Fibroblast of the aortic adventitia (primary cell): Measurements from ENCODE around the gene MYLIP. TPM values are rescaled to one million over a fixed set of nuclear protein-coding genes. Genes with fewer than 3 reads are reported as not detected.

Source experiments
- DNase-seq: peaks from one replicate; pipeline ENCODE4 v3.0.0-alpha.2; 2010; ENCODE audit warnings: low read depth
- H3K4me3 ChIP-seq: 2 replicates; pipeline ENCODE4 v1.5.1; 2011; ENCODE audit warnings: low read depth, mild to moderate bottlenecking, control low read depth, low read length, moderate library complexity
- total RNA-seq: library from RNA; depleted of rRNA; stranded (reverse); fragments of >200 nt; gene quantifications from 2 replicates; pipeline ENCODE4 v1.2.3, GENCODE V29; 2012; ENCODE audit warnings: low replicate concordance
- TF ChIP-seq, protein P1 (sequence below): IDR thresholded peaks from 2 replicates; pipeline ENCODE4 v1.5.1; 2011; ENCODE audit warnings: mild to moderate bottlenecking, low read length, control low read depth, inconsistent platforms; ENCODE audit not compliant: insufficient read depth

The MYLIP gene
- total RNA-seq, 1 donor, result 36.1 TPM

DNA sequence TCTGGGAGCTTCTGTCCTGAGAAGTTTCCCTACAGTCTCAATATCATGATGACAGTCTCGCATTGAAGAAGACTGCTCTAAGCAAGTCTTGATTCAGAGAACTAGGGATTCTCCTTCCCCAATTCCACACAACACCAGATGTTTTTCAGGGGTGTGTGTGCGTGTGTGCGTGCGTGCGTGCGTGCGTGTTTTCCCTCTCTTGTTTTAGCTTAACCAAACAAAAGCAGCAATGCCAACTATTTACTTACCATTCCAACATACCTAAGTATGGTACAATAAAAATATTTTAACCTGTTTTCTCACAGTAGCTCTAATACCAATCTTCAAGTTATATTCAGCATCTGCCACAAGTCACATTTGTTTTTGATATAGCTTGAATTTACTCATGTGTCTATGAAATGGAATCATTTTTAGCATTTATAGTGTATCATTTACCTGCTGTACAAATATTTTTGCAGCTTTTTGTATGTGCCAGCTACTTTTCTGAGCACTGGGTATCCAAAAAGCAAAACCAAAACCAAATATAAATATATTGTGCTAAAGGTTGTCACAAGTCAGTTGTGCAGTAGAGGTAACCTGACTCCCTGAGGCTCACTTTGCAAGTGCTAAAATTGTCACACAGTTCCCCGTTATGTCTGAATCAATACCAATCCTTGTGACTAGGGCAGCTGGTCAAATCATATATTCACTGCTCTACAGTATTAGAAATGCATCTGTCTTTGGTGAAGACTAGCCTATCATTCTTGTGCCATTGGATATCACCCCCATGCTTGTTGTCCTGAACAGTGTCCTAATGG, 21.7 kb upstream of the MYLIP start:
- DNase-seq, result no peak
- no peak overlapping the region for H3K4me3 ChIP-seq
- TF ChIP-seq, protein P1, sequence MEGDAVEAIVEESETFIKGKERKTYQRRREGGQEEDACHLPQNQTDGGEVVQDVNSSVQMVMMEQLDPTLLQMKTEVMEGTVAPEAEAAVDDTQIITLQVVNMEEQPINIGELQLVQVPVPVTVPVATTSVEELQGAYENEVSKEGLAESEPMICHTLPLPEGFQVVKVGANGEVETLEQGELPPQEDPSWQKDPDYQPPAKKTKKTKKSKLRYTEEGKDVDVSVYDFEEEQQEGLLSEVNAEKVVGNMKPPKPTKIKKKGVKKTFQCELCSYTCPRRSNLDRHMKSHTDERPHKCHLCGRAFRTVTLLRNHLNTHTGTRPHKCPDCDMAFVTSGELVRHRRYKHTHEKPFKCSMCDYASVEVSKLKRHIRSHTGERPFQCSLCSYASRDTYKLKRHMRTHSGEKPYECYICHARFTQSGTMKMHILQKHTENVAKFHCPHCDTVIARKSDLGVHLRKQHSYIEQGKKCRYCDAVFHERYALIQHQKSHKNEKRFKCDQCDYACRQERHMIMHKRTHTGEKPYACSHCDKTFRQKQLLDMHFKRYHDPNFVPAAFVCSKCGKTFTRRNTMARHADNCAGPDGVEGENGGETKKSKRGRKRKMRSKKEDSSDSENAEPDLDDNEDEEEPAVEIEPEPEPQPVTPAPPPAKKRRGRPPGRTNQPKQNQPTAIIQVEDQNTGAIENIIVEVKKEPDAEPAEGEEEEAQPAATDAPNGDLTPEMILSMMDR, result no peak

DNA sequence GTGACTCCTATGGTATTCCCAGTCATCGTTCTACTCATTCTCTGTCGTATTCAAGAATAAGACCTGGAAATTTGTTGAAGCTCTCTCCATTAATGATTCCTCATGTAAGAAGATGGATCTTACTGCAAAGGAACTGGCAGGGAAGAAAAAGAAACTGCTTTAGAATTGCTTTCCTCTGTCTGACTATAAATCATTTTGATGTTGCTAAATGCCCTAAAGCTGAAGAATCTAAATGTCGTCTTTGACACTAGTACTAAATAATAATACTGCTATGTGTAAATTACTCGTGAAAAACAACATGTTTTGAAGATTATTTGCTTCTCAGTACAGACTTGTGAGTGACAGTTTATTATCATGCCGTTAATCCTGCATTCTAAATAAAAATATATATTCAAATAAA, 20.5 kb upstream of the MYLIP start:
- DNase-seq, result no peak
- TF ChIP-seq, protein P1, result no peak
- H3K4me3 ChIP-seq, result no peak overlapping the region

DNA sequence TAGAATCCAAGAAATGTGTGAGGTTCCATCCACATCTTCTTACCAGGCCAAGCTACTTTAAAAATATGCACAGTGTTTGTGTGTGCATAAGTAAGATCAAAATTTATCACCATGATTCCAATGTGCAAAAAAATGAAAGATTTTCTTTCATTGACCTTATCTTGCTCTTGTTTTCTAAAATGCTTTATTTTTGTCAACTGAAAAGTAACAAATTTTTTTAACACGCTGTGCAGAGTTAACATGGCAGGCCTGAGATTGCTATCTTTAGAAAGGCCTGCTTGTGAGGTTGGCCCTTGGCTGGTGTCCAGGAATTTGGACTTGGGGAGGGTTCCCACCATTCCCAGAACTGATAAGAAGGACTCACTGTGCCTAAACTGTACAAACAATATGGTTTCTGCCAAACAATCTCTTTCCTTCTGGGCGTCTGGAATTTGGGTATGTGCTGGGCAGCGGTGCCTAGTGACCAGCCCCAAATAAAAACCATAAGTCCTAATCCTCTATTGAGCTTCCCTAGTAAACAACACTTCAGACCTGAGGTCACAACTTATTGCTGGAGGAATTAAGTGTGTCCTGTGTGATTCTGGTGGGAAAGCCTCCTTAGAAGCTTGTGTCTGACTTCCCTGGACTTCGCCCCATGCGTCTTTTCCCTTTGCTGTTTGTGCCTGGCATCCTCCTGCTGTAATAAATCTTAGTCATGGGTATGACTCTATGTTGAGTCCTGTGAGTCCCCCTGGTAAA, 19.8 kb upstream of the MYLIP start:
- H3K4me3 ChIP-seq, result no peak overlapping the region
- DNase-seq, result peak; percentile 86
- TF ChIP-seq, protein P1, result no peak

DNA sequence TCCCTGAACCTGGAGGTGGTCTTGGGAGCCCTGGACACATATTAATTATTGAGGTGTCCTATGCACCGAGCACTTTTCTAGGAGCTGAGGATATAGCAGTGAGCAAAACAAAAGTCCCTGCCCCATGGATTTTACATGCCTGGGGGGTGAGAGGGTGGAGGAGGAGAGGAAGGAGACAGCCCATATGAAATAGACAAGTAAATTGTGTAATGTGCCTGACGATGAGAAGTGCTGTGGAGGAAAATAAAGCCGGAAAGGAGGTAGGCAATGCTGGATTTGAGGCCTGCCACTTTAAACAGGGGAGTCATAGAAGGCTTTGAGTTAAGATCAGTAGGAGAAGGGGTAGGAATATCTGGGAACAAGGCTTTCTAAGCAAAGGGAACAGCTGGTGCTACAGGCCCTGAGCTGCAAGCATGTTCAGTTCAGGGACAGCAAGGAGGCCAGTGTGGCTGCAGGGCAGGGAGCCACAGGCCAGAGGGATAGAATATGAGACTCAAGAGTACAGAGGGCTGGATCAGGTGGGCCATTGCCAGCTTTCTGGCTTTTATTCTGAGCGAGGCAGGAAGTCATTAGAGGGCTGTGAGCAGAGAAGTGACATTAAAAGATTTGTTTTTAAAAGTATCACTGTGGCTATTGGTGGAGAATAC, 19.1 kb upstream of the MYLIP start:
- no peak overlapping the region for H3K4me3 ChIP-seq
- TF ChIP-seq, protein P1, result no peak
- DNase-seq, result peak; percentile 18

DNA sequence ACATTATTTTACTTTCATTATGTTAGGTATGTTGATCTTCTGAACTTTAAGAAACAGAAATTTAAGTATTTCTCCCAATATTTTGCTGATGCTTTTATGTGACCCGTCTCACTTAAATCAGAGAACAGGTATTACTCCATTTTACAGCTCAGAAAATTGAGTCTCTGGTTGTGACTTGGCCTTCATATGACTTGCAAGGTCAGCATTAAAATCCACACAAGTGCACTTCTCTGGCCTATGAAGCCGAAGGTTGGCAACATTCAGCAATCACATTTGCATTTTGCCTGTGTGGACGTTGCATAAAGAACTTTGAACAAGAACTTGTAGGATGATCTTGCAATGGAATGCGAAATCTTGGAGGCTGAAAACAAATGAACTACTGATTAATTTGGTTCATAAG, 10.1 kb upstream of the MYLIP start:
- TF ChIP-seq, protein P1, result no peak
- DNase-seq, result no peak
- H3K4me3 ChIP-seq, result no peak overlapping the region

DNA sequence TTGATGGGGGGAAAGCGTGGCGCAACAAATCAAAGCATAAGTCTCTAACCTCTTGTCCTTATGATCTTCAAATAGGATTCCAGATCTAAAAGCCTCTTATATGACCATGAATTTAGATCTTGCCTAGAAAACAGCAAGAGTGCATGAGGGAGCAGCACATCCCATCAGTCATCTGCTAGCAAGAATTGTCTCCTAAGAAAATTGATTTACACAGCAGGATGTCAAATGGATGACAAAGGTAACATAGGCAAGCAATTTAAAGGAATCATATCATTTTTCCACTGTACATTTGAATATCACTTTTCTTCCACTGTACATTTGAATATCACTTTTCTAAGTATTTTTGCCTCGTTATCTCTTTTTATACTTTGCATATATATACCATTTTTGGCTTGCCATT, 7.5 kb upstream of the MYLIP start:
- TF ChIP-seq, protein P1, result no peak
- H3K4me3 ChIP-seq, result no peak overlapping the region
- no peak for DNase-seq
